Measurements from ENCODE around the gene CYB5RL.
"Not testable (repeated sequence)": the region's sequence is repeated elsewhere in the genome, so short reads cannot be mapped to it uniquely, and the experiment has no call there.

CYB5RL gene

DNA sequence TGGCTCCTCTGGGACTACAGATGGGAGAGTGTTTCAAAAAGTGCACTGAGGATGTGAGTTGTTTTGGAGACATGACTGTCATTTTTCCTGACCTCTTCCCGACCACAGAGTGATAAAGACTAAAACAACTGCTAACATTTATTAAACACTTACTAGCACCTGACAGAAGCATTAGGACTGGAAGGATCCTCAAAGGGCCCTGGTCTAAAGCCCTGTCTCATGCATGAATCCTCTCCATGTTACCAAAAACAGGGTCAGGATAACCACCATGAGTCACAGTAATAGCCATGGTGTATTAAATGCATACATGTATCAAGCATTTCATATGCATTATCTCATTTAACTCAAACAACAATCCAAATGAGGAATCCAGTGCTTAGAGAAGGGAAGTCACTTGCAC lies 11.5 kb downstream of the CYB5RL start:
- DNase-seq (ENCODE audit: low read depth in 4 of 4, low spot score in 1 of 4), result no peak

- no peak for DNase-seq (ENCODE audit: low read depth in 4 of 4, low spot score in 1 of 4)
Measured at GRCh38 chr1:54186056-54186455, 13.8 kb downstream of the CYB5RL start.

GRCh38 chr1:54180701-54181360 lies 19.0 kb downstream of the CYB5RL start:
- no peak for DNase-seq (ENCODE audit: low read depth in 4 of 4, low spot score in 1 of 4)

GRCh38 chr1:54178296-54179070 lies 21.3 kb downstream of the CYB5RL start:
- DNase-seq (ENCODE audit: low read depth in 4 of 4, low spot score in 1 of 4), result no peak

- DNase-seq (ENCODE audit: low read depth in 4 of 4, low spot score in 1 of 4), result no peak
Measured at GRCh38 chr1:54177726-54178125, 22.1 kb downstream of the CYB5RL start.

DNA sequence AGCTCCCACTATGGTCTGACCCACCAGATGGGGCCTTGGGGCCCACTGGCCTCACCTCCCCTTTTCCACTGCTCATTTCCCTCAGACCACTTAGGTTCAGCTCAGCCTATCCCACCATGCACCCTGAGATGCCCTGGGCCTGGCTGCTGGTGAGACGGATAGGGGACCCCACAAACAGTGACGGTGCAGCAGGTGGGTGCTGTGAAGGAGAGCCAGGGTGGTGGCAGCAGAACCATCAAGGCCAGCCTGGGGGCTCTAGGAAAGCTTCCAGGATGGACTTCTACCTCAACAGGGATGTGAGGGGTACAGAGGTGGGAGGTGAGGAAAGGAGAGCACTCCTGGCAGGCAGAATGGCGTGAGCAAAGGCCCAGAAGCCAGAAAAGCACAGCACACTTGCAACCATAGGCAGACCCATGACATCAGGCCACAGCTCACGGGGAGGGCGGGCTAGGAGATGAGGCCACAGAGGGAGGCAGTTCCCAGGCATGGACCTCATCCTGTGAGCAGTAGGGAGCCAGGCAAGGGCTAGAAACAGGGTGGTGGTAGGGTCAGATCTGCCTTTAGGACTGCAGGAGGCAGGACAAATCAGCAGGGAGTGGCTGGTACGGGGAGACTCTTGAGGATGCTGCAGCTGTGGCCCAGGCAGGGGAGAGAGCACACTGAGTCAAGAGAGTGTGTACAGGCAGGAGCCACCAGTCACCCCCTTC lies 23.1 kb downstream of the CYB5RL start:
- no peak for DNase-seq (ENCODE audit: low read depth in 4 of 4, low spot score in 1 of 4)

GRCh38 chr1:54174106-54174505 lies 25.7 kb downstream of the CYB5RL start:
- DNase-seq (ENCODE audit: low read depth in 4 of 4, low spot score in 1 of 4), result no peak

GRCh38 chr1:54173681-54174080 lies 26.1 kb downstream of the CYB5RL start:
- DNase-seq (ENCODE audit: low read depth in 4 of 4, low spot score in 1 of 4), result no peak

- no peak for DNase-seq (ENCODE audit: low read depth in 4 of 4, low spot score in 1 of 4)
Measured at GRCh38 chr1:54172614-54173599, 26.9 kb downstream of the CYB5RL start.

DNA sequence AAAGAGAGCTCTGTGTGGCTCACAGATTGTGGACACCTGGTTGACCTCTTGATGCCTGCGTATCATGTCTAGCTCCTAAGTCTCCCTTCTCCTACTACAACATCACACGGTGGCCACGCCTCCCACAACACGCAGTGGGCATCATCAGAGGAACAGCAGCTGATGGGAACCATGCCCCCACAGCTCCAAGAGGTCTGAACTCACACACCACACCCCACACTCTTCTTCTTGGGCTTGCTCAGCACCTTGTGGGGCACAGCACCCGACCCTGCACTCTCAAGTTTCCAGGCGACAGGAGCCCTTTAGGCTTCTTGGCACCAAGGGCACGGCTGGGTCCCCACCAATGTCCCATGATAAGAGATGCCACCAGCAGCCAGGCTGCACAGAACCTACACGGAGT lies 28.2 kb downstream of the CYB5RL start:
- no peak for DNase-seq (ENCODE audit: low read depth in 4 of 4, low spot score in 1 of 4)

DNA sequence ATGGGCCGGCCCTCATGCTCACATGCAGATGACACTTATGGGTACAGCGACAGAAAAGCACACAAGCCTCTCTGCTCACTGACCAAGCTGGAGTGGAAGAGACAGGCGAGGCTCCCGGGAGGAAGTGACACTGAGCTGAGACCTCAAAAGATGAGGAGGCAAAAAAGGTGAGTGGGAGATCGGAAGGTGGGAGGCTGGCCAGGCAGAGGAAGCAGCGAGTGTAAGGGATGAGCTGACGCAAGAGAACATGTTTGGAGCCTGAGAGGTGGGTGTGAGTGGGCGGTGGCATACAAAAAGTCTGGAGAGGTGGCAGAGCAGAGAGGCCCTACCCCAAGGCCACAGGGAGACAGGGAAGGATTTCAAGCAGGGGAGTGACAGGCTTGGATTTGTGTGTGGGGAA lies 28.8 kb downstream of the CYB5RL start:
- DNase-seq (ENCODE audit: low read depth in 4 of 4, low spot score in 1 of 4), result no peak

DNA sequence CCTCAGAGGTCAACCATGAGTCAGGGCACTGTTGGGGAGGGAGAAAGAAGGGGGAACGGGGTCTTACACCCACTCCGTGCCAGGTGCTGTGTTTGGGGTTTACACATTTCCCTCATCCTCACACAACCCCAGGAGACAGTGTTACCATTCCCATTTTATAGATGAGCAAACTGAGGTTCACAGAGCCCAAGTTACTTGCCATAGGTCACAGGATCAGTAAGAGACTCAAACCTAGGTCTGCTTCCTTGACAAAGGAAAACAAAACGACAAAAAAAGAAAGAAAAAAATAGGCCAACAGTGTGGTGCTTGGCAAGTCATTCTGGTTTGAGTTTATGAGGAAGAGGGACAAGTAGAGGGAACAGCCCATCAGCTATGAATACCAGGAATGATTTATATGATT lies 30.8 kb downstream of the CYB5RL start:
- no peak for DNase-seq (ENCODE audit: low read depth in 4 of 4, low spot score in 1 of 4)

DNA sequence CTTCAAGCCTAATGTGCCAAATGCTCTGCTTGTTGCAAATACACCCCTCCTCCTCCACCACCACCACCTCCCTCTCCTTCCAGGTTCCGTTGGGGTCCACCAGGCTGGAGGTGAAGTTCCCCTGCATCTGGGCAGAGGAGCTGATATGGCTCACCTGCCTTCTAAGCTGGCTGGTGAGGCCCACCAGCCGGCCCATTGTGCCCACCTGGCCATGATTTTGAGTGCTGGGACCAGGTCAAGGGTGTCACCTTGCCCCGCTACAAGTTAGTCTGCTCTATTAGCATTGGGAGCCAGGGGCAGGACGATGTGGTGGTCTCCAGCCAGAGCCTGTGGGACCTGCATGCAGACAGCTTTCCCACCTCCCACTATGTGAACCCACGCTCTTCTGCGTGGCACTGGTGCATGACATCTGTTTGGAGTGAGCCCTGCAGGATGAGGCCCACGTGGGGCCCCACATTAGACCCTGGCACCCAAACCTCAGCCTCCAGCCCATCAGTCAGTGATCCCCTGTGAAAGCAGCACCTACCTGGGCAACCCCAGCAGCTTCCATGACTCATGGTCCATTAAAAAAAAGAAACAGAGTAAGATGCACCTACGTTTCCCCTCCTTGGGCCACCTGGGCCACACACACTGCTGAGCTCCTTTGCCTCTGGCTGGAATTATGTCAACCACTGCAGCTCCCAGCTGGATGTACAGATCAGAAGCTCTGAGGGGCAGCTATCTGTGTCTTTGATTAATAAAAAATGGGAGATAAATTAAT lies 31.4 kb downstream of the CYB5RL start:
- no peak for DNase-seq (ENCODE audit: low read depth in 4 of 4, low spot score in 1 of 4)

DNA sequence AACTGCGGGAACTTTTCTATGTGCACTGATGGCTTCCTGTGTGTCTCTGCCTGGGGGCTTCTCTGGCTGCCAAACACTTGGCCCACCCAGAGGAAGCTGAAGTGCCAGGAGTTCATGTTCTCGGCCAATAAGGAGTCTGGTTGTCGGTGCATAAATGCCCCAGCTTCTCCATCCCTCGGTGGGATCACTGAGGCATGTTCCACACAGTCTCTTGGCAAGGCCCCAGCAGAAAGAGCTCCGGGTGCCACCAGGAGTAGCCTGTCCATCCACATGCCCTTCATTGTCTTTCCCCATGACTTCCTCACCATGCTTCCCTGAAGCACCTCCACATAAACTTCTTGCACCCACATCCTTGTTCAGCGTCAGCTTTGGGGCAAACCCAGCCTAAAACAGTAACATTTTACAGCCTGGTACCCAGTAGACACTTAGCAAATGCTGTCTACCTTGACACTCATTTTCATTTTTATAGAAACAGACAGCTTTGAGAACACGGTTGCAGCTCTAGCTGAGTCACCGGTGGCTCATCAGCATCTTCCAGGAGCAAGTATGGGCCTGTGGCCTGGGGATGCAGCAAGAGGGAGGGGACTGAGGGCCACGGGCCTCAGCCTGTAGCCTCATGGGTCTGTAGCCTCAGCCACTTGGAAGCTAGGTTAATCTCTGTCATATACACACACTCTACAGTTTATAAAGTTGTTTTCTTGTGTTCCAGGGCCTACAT lies 32.2 kb downstream of the CYB5RL start:
- no peak for DNase-seq (ENCODE audit: low read depth in 4 of 4, low spot score in 1 of 4)

DNA sequence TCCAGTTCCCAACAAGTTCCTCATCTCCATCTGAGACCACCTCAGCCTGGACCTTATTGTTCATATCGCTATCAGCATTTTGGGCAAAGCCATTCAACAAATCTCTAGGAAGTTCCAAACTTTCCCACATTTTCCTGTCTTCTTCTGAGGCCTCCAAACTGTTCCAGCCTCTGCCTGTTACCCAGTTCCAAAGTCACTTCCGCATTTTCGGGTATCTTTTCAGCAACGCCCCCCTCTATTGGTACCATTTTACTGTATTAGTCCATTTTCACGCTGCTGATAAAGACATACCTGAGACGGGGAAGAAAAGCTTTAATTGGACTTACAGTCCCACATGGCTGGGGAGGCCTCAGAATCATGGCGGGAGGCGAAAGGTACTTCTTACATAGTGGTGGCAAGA lies 33.5 kb downstream of the CYB5RL start:
- DNase-seq (ENCODE audit: low read depth in 4 of 4, low spot score in 1 of 4), result not testable (repeated sequence)

- no peak for DNase-seq (ENCODE audit: low read depth in 4 of 4, low spot score in 1 of 4)
Measured at GRCh38 chr1:54165146-54165545, 34.7 kb downstream of the CYB5RL start.

DNA sequence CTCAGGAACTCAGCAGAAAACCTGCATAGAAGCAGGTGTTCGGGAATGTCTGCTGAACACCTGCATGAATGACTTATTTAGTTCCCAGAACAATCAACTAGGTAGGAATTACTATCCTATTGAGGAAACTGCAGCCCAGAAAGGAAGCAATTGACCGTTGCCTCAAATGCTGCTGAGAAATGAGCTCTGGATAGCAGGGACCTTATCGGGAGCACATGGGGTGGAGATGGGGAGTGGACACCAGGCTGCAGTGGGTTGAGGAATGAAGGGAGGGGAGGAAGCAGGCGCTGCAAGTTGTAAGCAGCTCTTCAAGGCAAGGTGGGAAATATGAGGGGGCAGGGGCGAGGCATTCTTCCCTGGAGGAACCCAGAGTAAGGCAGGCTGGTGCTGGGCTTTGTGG lies 36.3 kb downstream of the CYB5RL start:
- DNase-seq (ENCODE audit: low read depth in 4 of 4, low spot score in 1 of 4), result no peak

DNA sequence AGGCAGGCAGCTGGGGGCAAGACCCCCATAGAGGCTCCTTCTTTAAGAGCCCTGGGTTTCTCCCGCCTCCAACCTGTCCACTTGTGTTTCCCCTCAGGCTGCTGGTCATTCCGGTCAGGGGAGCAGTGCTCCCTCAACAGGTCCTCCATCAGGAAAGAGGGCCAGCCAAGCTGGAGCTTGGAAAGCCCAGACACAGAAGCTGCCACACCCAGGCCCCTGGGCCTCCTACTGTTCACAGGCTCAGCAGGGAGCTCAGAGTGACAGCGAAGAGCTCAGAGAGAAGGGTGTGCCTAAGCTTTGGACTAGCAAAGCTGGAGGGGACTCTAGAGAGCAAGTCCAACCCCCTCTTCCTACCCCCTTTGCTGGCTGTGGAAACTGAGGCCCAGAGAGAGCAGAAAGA lies 36.8 kb downstream of the CYB5RL start:
- DNase-seq (ENCODE audit: low read depth in 4 of 4, low spot score in 1 of 4), result no peak

DNA sequence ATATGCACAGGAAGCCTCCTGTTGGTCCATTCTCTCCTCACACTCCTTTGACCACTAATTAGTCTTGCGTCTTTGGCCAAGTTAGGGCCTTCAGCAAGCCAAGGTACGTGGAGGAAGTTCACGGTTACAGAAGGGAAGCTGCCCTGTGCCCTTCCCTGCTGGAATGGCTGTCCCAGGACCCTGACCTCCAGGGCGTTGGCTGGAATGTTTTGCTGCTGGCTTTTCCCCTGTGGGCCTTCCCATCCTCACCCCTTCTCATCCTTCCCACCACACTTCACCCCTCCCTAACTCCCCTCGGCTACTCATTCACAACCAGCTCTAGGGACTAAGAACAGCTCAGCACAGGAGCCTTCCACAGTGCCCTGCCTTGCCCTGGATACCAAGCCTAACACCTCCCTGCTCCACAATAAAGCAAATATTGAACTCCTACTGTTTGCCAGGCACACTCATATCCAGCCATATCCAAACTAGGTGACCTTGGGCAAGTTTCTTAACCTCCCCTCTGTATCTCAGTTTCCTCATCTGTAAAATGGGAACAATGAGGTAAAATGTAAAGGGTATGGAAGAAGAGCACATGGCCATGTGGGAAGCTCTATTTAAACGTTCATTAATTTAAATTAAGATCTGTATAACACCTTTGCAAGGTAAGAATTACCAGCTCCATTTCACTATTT lies 38.2 kb downstream of the CYB5RL start:
- no peak for DNase-seq (ENCODE audit: low read depth in 4 of 4, low spot score in 1 of 4)

All from stimulated activated CD4-positive, alpha-beta T cell treated with anti-CD3 and anti-CD28 coated beads, Interleukin-1b, Interleukin-23, amount 100 ng/mL, for 24 hours (primary cell).